Astrocyte (in vitro differentiated cells and primary cell): ENCODE data around the gene CELF6.

Experiments
- CTCF ChIP-seq: IDR thresholded peaks from 2 replicates; pipeline ENCODE4 v1.5.1; 2011; ENCODE audit warnings: low read depth, mild to moderate bottlenecking, inconsistent platforms, low read length, moderate library complexity; ENCODE audit not compliant: insufficient read depth
- EZH2 ChIP-seq: IDR thresholded peaks from 2 replicates; pipeline ENCODE4 v1.6.1; 2012; ENCODE audit warnings: mild to moderate bottlenecking, low read length, inconsistent platforms; ENCODE audit not compliant: insufficient read depth

GRCh38 chr15:72242775-72243370, 77.1 kb downstream of the CELF6 start:
- TF ChIP-seq CTCF (no peak), EZH2 (no peak)
